GM12801 (cell line): ENCODE results near the gene TDO2.

Source experiments
- TF ChIP-seq, protein P1 (sequence below): IDR thresholded peaks from one replicate; pipeline ENCODE4 v1.5.1; 2011; ENCODE audit warnings: control low read depth; ENCODE audit not compliant: insufficient read length; ENCODE audit errors: extremely low read depth

The TDO2 gene

DNA sequence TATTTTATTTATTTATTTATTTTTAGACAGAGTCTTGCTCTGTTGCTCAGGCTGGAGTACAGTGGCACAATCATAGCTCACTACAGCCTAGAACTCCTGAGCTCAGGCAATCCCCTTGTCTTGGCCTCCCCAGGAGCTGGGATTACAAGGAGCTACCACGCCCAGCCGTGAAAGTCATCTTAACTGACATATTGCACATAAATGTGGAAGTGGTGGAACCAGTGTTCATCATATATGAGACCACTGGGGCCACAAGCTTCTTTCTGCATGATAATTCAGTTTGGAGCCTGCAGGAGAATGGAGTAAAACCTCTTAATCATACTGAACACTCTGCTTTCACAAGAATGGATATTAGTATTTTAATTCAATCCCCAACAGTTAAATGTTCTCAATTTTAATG lies 62.7 kb downstream of the TDO2 start:
- TF ChIP-seq, protein P1, sequence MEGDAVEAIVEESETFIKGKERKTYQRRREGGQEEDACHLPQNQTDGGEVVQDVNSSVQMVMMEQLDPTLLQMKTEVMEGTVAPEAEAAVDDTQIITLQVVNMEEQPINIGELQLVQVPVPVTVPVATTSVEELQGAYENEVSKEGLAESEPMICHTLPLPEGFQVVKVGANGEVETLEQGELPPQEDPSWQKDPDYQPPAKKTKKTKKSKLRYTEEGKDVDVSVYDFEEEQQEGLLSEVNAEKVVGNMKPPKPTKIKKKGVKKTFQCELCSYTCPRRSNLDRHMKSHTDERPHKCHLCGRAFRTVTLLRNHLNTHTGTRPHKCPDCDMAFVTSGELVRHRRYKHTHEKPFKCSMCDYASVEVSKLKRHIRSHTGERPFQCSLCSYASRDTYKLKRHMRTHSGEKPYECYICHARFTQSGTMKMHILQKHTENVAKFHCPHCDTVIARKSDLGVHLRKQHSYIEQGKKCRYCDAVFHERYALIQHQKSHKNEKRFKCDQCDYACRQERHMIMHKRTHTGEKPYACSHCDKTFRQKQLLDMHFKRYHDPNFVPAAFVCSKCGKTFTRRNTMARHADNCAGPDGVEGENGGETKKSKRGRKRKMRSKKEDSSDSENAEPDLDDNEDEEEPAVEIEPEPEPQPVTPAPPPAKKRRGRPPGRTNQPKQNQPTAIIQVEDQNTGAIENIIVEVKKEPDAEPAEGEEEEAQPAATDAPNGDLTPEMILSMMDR, result no peak

- TF ChIP-seq, protein P1, result no peak
Observed at GRCh38 chr4:155966731-155967395, 63.4 kb downstream of the TDO2 start.
